ENCODE data around the gene CD300LF. TPM values are rescaled to one million over a fixed set of nuclear protein-coding genes. Genes with fewer than 3 reads are reported as not detected.

The CD300LF gene
- total RNA-seq, 4 donors from 2014 or later = 0.13 to 0.27 TPM; not detected in 2

DNA sequence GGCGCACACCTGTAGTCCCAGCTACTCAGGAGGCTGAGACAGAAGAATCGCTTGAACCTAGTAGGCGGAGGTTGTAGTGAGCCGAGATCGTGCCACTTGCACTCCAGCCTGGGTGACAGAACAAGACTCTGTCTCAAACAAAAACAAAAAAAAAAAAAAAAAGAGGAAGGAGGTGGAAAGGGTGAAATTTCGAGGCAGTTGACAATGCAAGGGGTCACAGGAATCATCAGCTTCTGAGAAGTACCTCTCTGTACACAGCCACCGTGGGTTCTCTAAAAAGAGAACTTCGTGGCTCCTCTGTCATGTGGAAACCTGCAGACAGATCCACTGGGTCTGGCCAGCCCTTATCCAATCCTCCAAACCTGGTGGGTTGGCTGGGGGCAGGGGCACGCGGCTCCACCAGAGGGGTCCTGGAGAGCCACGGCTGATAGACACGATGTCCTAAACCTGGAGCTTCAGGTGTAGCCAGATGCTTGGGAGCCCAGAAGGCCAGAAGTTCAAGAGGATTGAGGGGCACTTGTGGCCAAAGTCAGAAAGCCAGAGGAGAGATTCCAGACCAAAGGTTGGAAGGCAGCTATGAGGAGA, 540 bp upstream of the CD300LF start:
- WGBS, 2 donors = 78 to 84% methylated on average over 12 of the region's 12 CpGs
- TF ChIP-seq POLR2A (IDR thresholded peaks at IDR 0.05) = no peak
- TF ChIP-seq CTCF (IDR thresholded peaks at IDR 0.05) = no peak
- no peak overlapping the region for H3K4me3 ChIP-seq (ENCODE audit: low read depth, poor library complexity, severe bottlenecking)
- intact Hi-C loops (cut with DNase I; ENCODE audit: low total_unique reads) = no loop called here
- no peak for DNase-seq (ENCODE audit: low spot score in 2 of 2)

DNA sequence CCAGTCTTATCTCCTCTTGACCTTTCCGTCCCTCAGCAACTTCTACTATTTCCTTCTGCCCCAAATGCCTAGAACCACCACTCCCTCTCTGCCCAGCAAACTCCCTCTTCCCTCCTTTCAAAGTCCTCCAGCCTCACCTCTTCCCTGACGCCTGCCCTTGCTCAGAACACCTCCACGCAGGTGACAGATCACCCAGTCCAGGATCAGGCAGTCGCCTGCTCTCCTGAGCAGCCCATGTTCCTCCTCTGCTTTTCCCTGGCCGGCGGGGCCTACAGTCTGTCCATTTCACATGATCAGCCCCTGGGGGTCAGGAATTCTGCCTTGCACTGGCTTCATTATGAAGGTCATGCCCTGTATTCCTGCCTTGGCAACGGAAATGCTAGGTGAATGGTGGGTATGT, 422 bp downstream of the CD300LF start:
- H3K4me3 ChIP-seq (ENCODE audit: low read depth, poor library complexity, severe bottlenecking) = no peak overlapping the region
- DNase-seq (ENCODE audit: low spot score in 2 of 2) = no peak
- intact Hi-C loops (cut with DNase I; ENCODE audit: low total_unique reads) = no loop called here
- TF ChIP-seq CTCF (IDR thresholded peaks at IDR 0.05) (no peak), POLR2A (IDR thresholded peaks at IDR 0.05) (no peak)
- 71 to 77% methylated on average over 7 of the region's 7 CpGs for WGBS, 2 donors

GRCh38 chr17:74711058-74711824, 1.5 kb downstream of the CD300LF start:
- intact Hi-C loops (cut with DNase I; ENCODE audit: low total_unique reads) = no loop called here
- TF ChIP-seq POLR2A (IDR thresholded peaks at IDR 0.05) = no peak
- no peak for TF ChIP-seq CTCF (IDR thresholded peaks at IDR 0.05)
- no peak for DNase-seq (ENCODE audit: low spot score in 2 of 2)
- no peak overlapping the region for H3K4me3 ChIP-seq (ENCODE audit: low read depth, poor library complexity, severe bottlenecking)
- 57 to 61% methylated on average over 12 of the region's 12 CpGs for WGBS, 2 donors

- intact Hi-C loops (cut with DNase I; ENCODE audit: low total_unique reads) = no loop called here
- H3K4me3 ChIP-seq (ENCODE audit: low read depth, poor library complexity, severe bottlenecking) = no peak overlapping the region
- no peak for DNase-seq (ENCODE audit: low spot score in 2 of 2)
- 92 to 94% methylated on average over 8 of the region's 8 CpGs for WGBS, 2 donors
- TF ChIP-seq CTCF (IDR thresholded peaks at IDR 0.05) (no peak), POLR2A (IDR thresholded peaks at IDR 0.05) (no peak)
These were observed 8.2 kb downstream of the CD300LF start for GRCh38 chr17:74704544-74704943.

GRCh38 chr17:74703311-74703710, 9.4 kb downstream of the CD300LF start:
- no peak overlapping the region for H3K4me3 ChIP-seq (ENCODE audit: low read depth, poor library complexity, severe bottlenecking)
- TF ChIP-seq CTCF (IDR thresholded peaks at IDR 0.05) (no peak), POLR2A (IDR thresholded peaks at IDR 0.05) (no peak)
- DNase-seq (ENCODE audit: low spot score in 2 of 2) = no peak
- WGBS, 2 donors = 52 to 79% methylated on average over 2 of the region's 2 CpGs
- intact Hi-C loops (cut with DNase I; ENCODE audit: low total_unique reads) = no loop called here
